HG03439 (cell line): Measurements from ENCODE around the gene SCN5A.

Source experiments
- ATAC-seq: cut with Tn5 transposase; IDR thresholded peaks from one replicate; pipeline ENCODE4 v1.9.1; 2021; ENCODE audit warnings: mild to moderate bottlenecking, moderate library complexity; ENCODE audit not compliant: unreplicated experiment

The SCN5A gene

DNA sequence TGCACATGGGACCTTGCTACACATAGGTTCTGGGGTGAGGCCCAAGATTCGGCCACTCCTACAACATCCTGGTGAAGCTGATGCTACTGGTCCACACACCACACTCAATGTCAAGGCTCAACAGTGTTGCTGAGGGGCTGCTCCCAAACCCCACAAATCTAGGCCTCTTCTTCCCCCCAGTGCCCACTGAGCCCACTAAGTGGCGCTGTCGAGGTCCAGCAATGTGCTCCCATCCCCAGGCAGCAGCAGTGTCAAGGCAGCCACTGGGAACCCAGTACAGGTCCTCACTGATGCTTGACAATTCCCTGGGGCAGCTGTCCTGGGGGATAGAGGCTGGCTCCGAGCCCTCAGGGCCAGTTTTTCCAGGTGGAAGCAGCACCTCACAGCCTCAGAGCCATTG is 21.5 kb downstream of the SCN5A start:
- no peak for ATAC-seq

DNA sequence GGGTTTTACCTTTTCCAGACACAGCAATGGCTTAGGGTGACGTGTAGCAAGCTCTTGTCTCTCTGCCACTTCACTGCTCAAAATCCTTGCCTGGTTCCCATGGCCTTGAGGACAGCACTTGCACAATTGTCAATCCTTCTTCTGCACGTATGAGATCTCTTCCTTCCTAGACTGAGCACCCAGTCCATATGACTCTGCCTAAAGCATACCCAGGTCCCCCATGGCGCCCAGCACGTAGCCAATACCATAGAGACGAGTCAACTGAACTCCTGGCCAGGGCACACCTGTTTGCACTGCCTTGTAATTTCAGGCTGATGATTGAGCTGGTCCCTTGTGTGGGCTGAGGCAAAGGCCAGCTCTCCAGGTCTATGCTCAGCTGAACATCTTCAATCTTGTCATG is 23.3 kb downstream of the SCN5A start:
- ATAC-seq, result no peak

DNA sequence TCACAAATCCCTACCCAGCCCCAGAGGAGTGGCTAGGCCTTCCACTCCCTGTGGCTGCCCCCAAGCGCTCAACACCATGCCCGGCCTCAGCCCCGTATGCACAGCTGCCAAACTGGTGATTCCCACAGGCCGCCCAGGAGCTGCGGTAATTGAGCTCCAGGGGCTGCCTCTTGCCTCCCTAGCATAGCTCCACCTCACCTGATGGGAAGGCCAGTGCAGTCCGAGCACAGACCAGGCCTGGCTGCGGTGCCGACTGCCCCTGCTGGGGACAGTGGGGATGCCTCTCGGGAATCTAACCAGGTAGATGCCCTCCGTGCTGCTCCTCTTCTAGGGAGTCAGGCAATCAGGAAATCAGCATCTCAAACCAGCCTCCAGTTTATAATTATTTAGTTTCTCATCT is 25.9 kb downstream of the SCN5A start:
- no peak for ATAC-seq

DNA sequence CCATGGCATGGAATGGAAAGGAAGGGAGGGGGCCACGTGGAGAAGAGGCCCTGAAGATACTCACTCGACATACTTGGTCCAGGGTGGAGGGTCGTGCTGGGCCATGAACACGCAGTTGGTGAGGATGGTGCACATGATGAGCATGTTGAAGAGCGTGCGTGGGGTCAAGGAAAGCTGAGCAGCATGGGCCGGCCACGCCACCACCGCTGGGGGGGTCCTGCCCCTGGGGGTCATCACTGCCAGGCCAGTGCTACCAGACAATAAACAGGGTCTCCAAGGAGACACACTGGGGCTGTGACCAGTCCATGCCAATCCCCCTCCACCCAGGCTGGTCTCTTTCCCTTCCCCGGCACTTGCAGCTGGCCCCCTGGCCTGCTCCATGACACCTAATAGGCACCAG is 27.2 kb downstream of the SCN5A start:
- no peak for ATAC-seq

DNA sequence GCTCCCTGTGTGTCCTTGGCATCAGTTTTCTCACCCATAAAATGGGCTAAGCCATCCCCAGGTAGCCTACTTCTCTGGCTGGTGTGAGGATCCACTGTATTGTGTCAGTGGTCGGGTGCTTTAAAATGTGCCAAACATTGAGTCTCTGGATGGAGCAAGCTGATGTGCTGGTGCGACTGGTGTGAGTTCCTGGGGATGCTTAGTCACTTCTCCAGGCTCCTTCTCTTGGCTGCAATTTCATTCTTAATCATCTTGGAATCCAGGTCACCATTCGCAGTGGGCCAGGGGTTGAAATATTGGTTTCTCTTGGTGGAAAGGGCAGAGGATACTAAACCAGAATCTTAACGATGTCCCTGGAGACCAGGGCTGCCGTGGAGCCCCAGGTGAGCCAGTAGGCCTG is 29.3 kb downstream of the SCN5A start:
- ATAC-seq, result no peak

- no peak for ATAC-seq
Measured at GRCh38 chr3:38618343-38618742, 31.1 kb downstream of the SCN5A start.

DNA sequence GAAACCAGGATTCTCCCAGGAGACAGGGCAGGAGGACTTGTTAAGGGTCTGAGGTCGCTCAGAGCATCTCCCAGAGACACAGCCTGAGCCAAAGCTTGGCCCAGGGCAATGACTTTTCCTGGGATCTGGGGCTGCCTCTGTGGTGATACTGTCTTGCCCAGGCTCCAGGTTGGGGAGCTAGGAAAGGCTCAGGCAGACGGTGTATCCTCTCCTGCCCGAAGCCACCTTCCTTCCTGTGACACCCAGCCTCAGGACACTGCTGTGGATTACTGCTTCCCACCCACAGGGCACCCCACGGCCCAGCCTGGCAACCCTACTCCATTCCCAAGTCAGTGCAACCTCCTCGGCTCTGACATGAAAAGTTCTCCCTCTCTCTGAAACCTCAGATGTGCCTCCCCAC is 31.9 kb downstream of the SCN5A start:
- ATAC-seq, result no peak

DNA sequence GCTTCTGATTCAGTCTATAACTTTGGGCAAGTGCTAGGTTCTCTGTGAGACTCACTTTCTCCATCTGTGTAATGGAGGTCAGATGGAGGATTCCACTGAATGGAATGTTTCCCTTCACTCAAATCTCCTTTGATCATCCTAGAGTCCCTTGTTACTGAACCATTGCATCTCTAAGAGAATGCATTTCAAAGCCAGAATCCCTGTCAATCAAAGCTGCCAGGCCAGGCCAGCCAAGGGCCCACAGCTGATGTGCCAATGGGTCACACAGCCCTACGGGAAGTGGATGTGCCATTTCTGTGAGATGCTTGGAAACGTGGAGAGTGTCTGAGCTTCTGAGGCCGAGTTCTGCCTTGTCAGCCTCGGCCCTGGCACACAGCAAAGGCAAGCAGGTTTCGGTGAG is 32.4 kb downstream of the SCN5A start:
- no peak for ATAC-seq

DNA sequence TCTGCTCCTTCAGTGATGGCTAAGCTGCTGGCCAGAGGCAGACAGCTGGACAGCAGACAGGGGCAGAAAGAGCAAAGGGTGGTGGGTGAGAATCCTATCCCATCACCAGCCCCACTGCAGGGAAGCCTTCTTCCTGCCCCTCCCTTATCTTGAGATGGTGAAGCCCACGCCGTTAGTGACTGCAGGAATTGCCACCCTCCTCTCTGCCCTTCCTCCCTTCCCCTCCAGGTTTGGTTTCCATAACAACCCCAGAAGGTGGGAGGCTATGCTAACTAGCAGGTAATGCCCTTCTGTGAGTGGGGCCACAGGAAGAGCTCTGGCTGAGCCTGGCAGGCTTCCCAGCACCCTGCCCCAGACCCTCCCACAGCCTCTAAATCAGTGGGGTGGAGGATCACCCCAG is 32.8 kb downstream of the SCN5A start:
- ATAC-seq, result no peak

DNA sequence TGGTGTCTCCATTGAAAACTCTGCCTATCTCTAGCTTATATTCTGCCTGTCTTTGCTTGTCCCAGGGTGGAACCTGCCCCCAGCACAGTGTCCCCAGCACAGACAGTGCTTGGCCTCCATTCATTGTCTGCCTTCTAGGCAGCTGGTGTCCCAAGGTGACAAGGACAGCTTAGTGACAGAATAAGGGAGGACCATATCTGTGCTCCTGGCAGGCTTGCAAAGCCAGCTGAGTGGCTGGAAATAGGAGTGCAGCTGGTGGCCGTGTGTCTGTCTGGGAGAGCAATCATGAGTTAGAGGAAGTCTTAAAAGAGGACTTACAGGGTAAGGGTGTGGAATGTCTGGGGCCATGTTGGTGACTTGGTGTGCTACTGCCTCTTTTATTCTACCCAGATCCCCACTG is 33.4 kb downstream of the SCN5A start:
- ATAC-seq, result no peak

DNA sequence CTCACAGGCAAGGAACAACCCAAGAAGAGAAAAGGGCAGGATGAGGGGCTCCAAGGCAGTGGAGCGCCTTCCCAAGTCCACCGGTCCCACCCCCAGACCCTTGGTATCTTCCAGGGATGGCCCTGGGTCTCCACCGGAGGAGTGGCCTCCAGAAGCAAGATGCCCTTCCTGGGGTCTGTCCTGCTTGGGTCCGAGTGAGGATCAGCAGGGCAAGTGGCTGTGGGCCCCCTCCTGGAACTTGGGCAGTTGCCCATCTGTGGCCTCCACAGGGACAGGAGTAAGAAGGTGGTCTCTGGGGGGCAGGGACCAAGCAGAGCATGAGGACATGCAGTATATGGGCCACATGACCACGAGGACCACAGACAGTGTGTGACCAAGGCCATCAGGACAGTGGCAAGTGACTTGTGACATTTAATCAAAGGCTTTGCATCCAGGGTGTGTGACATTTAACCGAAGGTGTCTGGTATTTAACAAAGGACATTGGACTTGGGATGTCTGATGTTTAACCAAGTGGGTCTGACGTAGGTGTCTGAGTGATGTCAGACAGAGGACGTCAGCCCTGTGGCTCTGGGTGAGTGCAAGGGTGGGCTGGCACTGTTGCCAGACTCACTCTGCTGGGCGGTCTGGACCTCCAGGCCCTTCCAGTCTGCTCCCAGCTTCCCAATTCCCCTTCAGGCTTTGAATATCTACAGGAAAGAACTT is 34.7 kb downstream of the SCN5A start:
- no peak for ATAC-seq

DNA sequence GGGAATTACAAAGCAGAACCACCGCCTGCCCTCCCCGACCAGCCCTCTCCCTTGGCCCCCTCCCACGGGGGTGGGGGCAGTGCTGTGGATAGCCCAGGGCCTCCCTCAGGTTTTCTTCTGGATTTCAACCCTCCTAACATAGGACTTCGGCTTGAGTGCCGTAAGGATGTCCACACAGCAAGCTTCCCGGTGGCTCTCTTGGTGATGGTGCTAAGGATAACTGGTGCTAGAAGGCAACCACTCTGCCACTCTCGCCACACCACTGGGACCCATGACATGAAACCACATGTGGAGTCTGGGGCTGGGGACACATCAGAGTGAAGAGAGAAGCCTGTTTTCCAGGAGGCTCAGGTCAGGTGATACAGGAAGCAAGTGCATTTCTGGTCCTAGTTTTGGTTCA is 35.4 kb downstream of the SCN5A start:
- no peak for ATAC-seq

DNA sequence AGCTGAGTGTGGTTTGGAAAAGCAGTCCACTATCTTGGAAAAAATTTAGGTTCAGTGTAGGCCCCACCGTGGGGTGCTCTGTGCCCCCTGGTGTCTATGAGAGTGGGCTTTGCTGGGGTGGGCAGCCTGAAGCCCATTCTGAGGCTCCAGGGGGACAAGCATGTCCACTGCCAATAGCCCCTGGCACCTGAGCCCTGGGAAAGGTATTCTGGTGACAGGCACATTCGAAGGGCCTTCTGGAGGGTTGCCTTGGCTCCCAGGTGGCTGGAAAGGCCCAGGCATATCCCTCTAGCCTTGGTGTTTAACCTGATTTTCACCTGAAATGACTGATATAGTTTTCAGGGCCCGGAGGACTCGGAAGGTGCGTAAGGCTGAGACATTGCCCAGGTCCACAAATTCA is 36.1 kb downstream of the SCN5A start:
- ATAC-seq, result no peak

DNA sequence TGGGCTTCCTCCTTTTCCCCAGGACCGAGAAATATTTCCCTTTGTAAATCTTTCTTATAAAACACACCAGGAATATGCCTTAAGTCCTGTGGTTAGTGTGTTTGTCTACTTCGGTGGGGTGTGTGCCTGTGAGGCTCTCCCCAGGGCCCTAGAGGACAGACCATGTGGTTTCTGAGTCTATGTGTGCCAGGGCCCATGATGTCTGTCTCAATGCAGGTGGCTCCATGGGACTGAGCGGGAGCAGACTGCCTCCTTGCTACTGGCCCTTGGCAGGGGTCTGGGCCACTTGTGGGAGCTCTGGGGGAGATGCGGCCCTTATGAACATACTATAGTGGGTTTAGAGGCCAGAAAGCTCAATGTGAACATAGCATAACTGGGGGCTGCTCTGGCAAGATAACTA is 37.6 kb downstream of the SCN5A start:
- ATAC-seq, result no peak

GRCh38 chr3:38610934-38611333 is 38.6 kb downstream of the SCN5A start:
- ATAC-seq, result no peak

GRCh38 chr3:38610436-38610835 is 39.1 kb downstream of the SCN5A start:
- ATAC-seq, result no peak

DNA sequence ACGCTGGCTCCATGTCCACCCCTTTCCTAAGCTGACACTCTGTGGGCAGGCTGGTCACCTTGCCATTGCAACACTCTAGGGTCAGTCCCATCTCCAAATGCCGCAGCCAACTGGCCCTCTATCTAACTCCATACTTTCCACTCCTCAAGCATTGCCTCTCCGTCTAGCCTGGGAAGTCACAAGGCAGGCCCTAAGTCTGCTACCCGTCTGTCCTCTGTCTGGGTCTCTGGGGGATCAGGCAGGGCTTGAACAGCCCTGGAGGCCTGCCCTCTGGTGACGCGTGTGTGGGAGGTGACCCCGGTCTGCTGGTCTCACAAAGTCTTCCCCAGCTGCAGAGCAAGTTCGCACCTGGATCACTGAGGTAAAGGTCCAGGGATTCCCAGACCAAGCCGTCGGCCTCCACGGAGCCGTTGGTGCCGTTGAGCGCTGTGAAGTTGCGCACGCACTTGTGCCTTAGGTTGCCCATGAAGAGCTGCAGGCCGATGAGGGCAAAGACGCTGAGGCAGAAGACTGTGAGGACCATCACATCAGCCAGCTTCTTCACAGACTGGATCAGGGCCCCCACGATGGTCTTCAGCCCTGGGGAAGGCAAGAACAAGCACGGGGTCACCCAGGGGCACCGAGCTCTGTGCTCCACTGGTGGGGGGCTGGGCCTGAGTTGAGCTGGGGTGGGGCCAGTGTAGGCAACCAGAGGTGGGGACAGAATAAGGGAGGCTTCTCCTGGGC is 39.9 kb downstream of the SCN5A start:
- ATAC-seq, result no peak

- no peak for ATAC-seq
Measured at GRCh38 chr3:38608961-38609360, 40.5 kb downstream of the SCN5A start.

GRCh38 chr3:38608086-38608775 is 41.3 kb downstream of the SCN5A start:
- no peak for ATAC-seq

- ATAC-seq, result no peak
Measured at GRCh38 chr3:38606561-38606960, 42.9 kb downstream of the SCN5A start.

DNA sequence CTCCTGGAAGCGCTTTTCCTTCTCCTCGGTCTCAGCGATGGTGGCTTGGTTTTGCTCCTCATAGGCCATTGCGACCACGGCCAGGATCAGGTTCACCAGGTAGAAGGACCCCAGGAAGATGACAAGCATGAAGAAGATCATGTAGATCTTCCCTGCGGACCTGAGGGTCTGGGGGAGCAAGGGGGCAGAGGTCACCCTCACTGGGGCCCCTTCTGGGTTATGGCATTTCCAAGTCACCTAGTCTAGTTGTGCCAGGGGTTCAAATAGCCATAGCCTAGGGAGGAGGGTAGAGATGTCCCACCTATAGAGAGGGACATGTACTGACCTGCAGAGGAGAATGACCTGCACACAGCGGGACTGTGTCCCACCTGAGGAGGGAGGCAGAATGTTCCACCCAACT is 43.5 kb downstream of the SCN5A start:
- ATAC-seq, result no peak

DNA sequence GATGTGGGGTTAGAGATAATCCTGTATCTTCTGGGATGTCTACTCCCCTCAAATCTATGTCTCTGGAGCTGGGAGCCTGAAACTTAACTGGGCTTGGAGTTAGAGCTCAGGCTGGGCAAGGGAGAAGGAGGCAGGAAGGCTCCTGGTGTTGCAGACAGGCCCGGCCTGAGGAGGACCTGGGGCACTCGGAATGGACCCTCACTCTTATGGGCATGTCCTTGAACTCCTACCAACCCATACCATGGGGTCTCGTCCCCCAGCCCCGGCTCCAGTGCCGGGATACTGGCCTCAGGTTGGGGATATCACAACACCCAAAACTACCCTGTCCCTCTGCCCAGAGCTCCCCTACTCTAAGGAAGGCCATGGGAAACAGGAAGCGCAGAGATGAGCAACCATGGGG is 45.2 kb downstream of the SCN5A start:
- no peak for ATAC-seq
